DND-41 (cell line): ENCODE data around the gene IFI44.
A peak's percentile ranks its signal among the peaks of the same experiment; 100 is the strongest.

Source experiments
- ATAC-seq: fragments of 200-7000 bp; cut with Tn5 transposase; 3 replicates; pipeline ENCODE4 v1.9.1; 2021; ENCODE audit warnings: low read depth; ENCODE audit not compliant: insufficient read depth
- DNase-seq: peaks from one replicate; pipeline ENCODE4 v3.0.0-alpha.2; 2020
- H2AFZ ChIP-seq: 2 replicates; pipeline ENCODE4 v1.6.0; 2012; ENCODE audit warnings: low read depth, low read length
- H3K27ac ChIP-seq: 2 replicates; pipeline ENCODE4 v1.5.1; 2012; ENCODE audit warnings: low read length, inconsistent platforms
- H3K27me3 ChIP-seq: fragments of 200-600 bp; sonication (generic); 2 replicates; pipeline ENCODE4 v1.6.0; 2012; ENCODE audit warnings: low read length, mild to moderate bottlenecking, inconsistent platforms; ENCODE audit not compliant: insufficient read depth, poor library complexity
- H3K36me3 ChIP-seq: 2 replicates; pipeline ENCODE4 v1.5.1; 2012; ENCODE audit warnings: low read length, inconsistent platforms; ENCODE audit not compliant: insufficient read depth
- H3K4me1 ChIP-seq: 2 replicates; pipeline ENCODE4 v1.5.1; 2012; ENCODE audit warnings: mild to moderate bottlenecking, low read length; ENCODE audit not compliant: insufficient read depth
- H3K4me2 ChIP-seq: 2 replicates; pipeline ENCODE4 v1.6.0; 2012; ENCODE audit warnings: mild to moderate bottlenecking, moderate library complexity, low read length, inconsistent platforms; ENCODE audit not compliant: insufficient read depth
- H3K4me3 ChIP-seq, 2 experiments: fragments of 200-600 bp in 1 of 2; shearing (Covaris generic) in 1 of 2; 2 replicates each; pipeline ENCODE4 v1.5.1; 2012 to 2016; ENCODE audit warnings: inconsistent platforms in 2 of 2, low read length in 2 of 2, mild to moderate bottlenecking in 2 of 2, low read depth in 1 of 2, moderate library complexity in 1 of 2
- H3K79me2 ChIP-seq: 2 replicates; pipeline ENCODE4 v1.6.0; 2012; ENCODE audit warnings: low read length, inconsistent platforms; ENCODE audit not compliant: insufficient read depth
- H3K9ac ChIP-seq: 2 replicates; pipeline ENCODE4 v1.6.0; 2012; ENCODE audit warnings: low read depth, mild to moderate bottlenecking, inconsistent platforms, low read length, moderate library complexity
- H3K9me3 ChIP-seq: 2 replicates; pipeline ENCODE4 v1.5.1; 2012; ENCODE audit warnings: low read length, moderate library complexity, mild to moderate bottlenecking, inconsistent platforms; ENCODE audit not compliant: insufficient read depth, severe bottlenecking
- H4K20me1 ChIP-seq: 2 replicates; pipeline ENCODE4 v1.6.0; 2012; ENCODE audit warnings: low read length; ENCODE audit not compliant: insufficient read depth
- EZH2 ChIP-seq: IDR thresholded peaks from 3 replicates; pipeline ENCODE4 v1.6.1; 2012; ENCODE audit warnings: borderline replicate concordance, low read depth, mild to moderate bottlenecking, moderate library complexity, low read length, inconsistent platforms; ENCODE audit not compliant: severe bottlenecking
- TF ChIP-seq, protein P1 (sequence below): IDR thresholded peaks from 2 replicates; pipeline ENCODE4 v1.5.1; 2012; ENCODE audit warnings: borderline replicate concordance, low read length, moderate library complexity, mild to moderate bottlenecking; ENCODE audit not compliant: poor library complexity, severe bottlenecking; ENCODE audit errors: extremely low read depth

The IFI44 gene

DNA sequence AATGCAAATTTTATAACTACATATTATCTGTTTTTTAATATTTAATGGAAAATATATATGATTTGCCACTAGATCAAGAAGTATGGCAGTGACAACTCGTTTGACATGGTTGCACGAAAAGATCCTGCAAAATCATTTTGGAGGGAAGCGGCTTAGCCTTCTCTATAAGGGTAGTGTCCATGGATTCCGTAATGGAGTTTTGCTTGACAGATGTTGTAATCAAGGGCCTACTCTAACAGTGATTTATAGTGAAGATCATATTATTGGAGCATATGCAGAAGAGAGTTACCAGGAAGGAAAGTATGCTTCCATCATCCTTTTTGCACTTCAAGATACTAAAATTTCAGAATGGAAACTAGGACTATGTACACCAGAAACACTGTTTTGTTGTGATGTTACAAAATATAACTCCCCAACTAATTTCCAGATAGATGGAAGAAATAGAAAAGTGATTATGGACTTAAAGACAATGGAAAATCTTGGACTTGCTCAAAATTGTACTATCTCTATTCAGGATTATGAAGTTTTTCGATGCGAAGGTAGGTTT is 556 bp downstream of the IFI44 start:
- H3K36me3 ChIP-seq, result peaks cover 9% of the 10 kb centered on the region; the same call in 1 of the 2 replicates
- peak overlapping the region; percentile 51 for H3K9ac ChIP-seq
- ATAC-seq, result peak; percentile 40
- H3K27me3 ChIP-seq, result no peaks in the 10 kb centered on the region
- peak overlapping the region; percentile 68 for H3K4me2 ChIP-seq
- DNase-seq, result peak; percentile 26
- peak overlapping the region; percentile 54; the same call in 1 of the 2 replicates for H2AFZ ChIP-seq
- no peaks in the 10 kb centered on the region; the same call in 1 of the 2 replicates for H4K20me1 ChIP-seq
- H3K4me3 ChIP-seq, result peak overlapping the region; percentile 42 to 62
- peaks cover 48% of the 10 kb centered on the region for H3K79me2 ChIP-seq
- H3K4me1 ChIP-seq, result peaks cover 57% of the 10 kb centered on the region
- no peak for TF ChIP-seq EZH2
- TF ChIP-seq, protein P1, sequence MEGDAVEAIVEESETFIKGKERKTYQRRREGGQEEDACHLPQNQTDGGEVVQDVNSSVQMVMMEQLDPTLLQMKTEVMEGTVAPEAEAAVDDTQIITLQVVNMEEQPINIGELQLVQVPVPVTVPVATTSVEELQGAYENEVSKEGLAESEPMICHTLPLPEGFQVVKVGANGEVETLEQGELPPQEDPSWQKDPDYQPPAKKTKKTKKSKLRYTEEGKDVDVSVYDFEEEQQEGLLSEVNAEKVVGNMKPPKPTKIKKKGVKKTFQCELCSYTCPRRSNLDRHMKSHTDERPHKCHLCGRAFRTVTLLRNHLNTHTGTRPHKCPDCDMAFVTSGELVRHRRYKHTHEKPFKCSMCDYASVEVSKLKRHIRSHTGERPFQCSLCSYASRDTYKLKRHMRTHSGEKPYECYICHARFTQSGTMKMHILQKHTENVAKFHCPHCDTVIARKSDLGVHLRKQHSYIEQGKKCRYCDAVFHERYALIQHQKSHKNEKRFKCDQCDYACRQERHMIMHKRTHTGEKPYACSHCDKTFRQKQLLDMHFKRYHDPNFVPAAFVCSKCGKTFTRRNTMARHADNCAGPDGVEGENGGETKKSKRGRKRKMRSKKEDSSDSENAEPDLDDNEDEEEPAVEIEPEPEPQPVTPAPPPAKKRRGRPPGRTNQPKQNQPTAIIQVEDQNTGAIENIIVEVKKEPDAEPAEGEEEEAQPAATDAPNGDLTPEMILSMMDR, result no peak
- H3K27ac ChIP-seq, result peak overlapping the region; percentile 78
- H3K9me3 ChIP-seq, result peaks cover 4% of the 10 kb centered on the region

DNA sequence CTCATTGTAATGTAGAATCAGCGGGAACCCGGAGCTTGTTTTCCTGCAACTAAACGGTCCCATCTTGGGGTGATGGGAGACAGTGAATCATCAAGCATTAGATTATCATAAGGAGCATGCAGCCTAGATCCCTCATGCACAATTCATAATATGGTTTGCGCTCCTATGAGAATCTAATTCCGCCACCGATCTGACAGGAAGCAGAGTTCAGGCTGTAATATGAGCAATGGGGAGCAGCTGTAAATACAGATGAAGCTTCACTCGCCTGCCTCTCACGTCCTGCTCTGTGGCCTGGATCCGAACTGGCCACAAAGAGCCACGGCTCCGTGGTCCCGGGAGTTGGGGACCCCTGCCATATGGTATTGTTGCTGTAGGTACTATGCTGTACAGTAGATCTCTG is 1.6 kb downstream of the IFI44 start:
- Histone ChIP-seq H3K9me3 (peaks cover 4% of the 10 kb centered on the region), H3K36me3 (peaks cover 20% of the 10 kb centered on the region; the same call in 1 of the 2 replicates), H3K4me1 (peaks cover 46% of the 10 kb centered on the region), H3K27ac (peak overlapping the region; percentile 78), H3K79me2 (peaks cover 53% of the 10 kb centered on the region), H4K20me1 (no peaks in the 10 kb centered on the region; the same call in 1 of the 2 replicates), H3K9ac (peak overlapping the region; percentile 51), H3K4me3 (peak overlapping the region; percentile 42 to 62; a peak in 3 of 4 replicates), H2AFZ (peak overlapping the region; percentile 54), H3K4me2 (peak overlapping the region; percentile 68), H3K27me3 (no peaks in the 10 kb centered on the region)
- TF ChIP-seq EZH2, result no peak
- TF ChIP-seq, protein P1, result no peak
- ATAC-seq (peak; percentile 76), DNase-seq (peak; percentile 59)

DNA sequence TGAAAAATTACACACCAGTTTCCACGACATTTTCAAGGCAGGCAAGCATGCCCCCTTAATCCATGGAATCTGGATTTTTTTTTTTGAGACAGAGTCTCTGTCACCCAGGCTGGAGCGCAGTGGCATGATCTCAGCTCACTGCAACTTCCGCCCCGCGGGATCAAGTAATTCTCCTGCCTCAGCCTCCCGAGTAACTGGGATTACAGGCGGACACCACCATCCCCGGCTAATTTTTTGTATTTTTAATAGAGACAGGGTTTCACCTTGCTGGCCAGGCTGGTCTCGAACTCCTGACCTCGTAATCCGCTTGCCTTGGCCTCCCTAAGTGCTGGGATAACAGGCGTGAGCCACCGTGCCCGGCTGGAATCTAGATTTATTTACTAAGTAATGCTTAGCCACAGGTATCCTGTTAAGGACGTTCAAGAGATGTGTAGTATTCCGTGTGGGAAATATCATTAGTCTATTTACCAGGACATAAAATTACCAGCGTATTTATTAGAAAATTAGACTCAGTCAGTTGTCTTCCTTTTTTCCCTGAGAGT is 2.5 kb downstream of the IFI44 start:
- peaks cover 53% of the 10 kb centered on the region for H3K79me2 ChIP-seq
- no peaks in the 10 kb centered on the region; the same call in 1 of the 2 replicates for H4K20me1 ChIP-seq
- peak overlapping the region; percentile 68 for H3K4me2 ChIP-seq
- H3K27me3 ChIP-seq, result no peaks in the 10 kb centered on the region
- H2AFZ ChIP-seq, result no peak overlapping the region
- H3K4me1 ChIP-seq, result peaks cover 38% of the 10 kb centered on the region
- DNase-seq (no peak), ATAC-seq (no peak)
- H3K9me3 ChIP-seq, result peaks cover 4% of the 10 kb centered on the region
- TF ChIP-seq, protein P1, result no peak
- TF ChIP-seq EZH2, result no peak
- peak overlapping the region; percentile 51 for H3K9ac ChIP-seq
- H3K4me3 ChIP-seq, result peak overlapping the region; percentile 42 to 62; a peak in 3 of 4 replicates
- H3K27ac ChIP-seq, result peak overlapping the region; percentile 78
- H3K36me3 ChIP-seq, result peaks cover 27% of the 10 kb centered on the region; the same call in 1 of the 2 replicates
